ENCODE measurements around the gene ALDH1A3. TPM values are rescaled to one million over a fixed set of nuclear protein-coding genes. Genes with fewer than 3 reads are reported as not detected.

Gene ALDH1A3
- polyA plus RNA-seq, 1 of the 3 experiments (the other 2 are of a cell fraction): 4.4 TPM

DNA sequence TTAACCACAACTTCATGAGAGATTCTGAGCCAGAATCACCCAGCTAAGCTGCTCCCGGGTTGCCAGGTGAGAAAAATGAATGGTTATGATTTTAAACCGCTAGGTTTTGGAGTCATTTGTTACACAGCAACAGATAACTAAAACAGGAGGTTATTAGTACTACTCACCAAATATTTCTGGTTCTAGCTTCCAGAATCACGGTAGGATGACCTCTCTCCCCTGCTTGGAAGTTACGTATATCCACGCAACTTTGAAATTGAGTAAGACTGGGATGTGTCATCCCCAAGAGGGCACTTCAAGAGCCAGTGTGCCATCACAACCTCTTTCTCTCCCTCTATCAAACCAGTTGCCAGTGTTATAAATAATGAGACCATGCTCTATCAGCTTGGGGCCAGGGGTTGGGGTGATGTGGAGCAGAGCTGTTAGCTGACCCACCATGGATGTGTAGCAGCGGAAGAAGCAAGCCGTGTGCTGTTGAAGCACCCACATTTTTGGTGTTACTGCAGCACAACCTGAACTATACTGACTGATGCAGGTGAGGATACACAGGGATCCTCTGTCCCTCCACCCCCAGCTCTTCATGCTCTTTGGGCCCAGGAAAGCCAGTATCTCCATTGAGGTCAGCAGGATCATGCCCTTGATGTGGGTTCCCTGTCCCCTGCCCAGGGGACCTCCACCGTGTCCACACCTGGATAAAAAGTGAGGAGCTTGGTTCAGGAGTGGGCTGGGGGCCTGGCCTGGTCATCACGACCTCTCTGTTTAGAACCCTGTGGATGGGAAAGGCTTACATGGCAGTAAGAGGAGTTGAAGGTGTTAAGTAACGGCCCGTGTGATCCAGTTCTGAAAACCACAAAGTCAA, 19.4 kb upstream of the ALDH1A3 start:
- peaks cover 0 to 10% of the 10 kb centered on the region in 2 experiments; a peak in 2 of 4 replicates for H3K4me1 ChIP-seq (ENCODE audit: control insufficient read depth in 1 of 2, insufficient read depth in 2 of 2, low read depth in 1 of 2, low read length in 1 of 2)
- no peaks in the 10 kb centered on the region for H3K9me2 ChIP-seq
- H3K9ac ChIP-seq: no peak overlapping the region
- no peaks in the 10 kb centered on the region for H3F3A ChIP-seq (replicated peaks; ENCODE audit: insufficient read depth)
- H3K4me3 ChIP-seq (ENCODE audit: low read depth in 2 of 2, low read length in 1 of 2): no peak overlapping the region
- H3K36me3 ChIP-seq (replicated peaks in 1 of 2; ENCODE audit: control insufficient read depth in 1 of 2, insufficient read depth in 2 of 2, low read length in 1 of 2): no peaks in the 10 kb centered on the region
- DNase-seq: no peak
- CTCF ChIA-PET: interaction anchor here (3.8 to 5.1 kb wide), 2 partner anchors 12 to 188 kb away, joined by 16 to 31 read pairs; no protein-coding TSS in a partner anchor
- H2AFZ ChIP-seq (ENCODE audit: low read depth): no peak overlapping the region
- TF ChIP-seq SMC3 (IDR thresholded peaks at IDR 0.05; ENCODE audit: low read depth, low read length): no peak
- no peak for TF ChIP-seq GABPA (IDR thresholded peaks at IDR 0.05; ENCODE audit: low read depth)
- TF ChIP-seq POLR2AphosphoS5 (IDR thresholded peaks at IDR 0.05; ENCODE audit: low read depth, low read length): no peak
- TF ChIP-seq, protein P1, sequence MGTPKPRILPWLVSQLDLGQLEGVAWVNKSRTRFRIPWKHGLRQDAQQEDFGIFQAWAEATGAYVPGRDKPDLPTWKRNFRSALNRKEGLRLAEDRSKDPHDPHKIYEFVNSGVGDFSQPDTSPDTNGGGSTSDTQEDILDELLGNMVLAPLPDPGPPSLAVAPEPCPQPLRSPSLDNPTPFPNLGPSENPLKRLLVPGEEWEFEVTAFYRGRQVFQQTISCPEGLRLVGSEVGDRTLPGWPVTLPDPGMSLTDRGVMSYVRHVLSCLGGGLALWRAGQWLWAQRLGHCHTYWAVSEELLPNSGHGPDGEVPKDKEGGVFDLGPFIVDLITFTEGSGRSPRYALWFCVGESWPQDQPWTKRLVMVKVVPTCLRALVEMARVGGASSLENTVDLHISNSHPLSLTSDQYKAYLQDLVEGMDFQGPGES (IDR thresholded peaks at IDR 0.05; ENCODE audit: low read depth, low read length): no peak
- no peak for TF ChIP-seq TCF12 (IDR thresholded peaks at IDR 0.05)
- TF ChIP-seq FOSL2 (IDR thresholded peaks at IDR 0.05; ENCODE audit: borderline replicate concordance, low read depth): no peak
- TF ChIP-seq NRF1 (IDR thresholded peaks at IDR 0.05; ENCODE audit: low read depth, low read length): no peak
- no peak for TF ChIP-seq GATA2 (CRISPR knock-in tag; IDR thresholded peaks at IDR 0.05)
- TF ChIP-seq, protein P2, sequence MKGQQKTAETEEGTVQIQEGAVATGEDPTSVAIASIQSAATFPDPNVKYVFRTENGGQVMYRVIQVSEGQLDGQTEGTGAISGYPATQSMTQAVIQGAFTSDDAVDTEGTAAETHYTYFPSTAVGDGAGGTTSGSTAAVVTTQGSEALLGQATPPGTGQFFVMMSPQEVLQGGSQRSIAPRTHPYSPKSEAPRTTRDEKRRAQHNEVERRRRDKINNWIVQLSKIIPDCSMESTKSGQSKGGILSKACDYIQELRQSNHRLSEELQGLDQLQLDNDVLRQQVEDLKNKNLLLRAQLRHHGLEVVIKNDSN (IDR thresholded peaks at IDR 0.05; ENCODE audit: borderline replicate concordance, low read depth): no peak
- TF ChIP-seq, protein P3, sequence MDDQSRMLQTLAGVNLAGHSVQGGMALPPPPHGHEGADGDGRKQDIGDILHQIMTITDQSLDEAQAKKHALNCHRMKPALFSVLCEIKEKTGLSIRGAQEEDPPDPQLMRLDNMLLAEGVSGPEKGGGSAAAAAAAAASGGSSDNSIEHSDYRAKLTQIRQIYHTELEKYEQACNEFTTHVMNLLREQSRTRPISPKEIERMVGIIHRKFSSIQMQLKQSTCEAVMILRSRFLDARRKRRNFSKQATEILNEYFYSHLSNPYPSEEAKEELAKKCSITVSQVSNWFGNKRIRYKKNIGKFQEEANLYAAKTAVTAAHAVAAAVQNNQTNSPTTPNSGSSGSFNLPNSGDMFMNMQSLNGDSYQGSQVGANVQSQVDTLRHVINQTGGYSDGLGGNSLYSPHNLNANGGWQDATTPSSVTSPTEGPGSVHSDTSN (IDR thresholded peaks at IDR 0.05): no peak
- no peak for TF ChIP-seq TAF1 (IDR thresholded peaks at IDR 0.05; ENCODE audit: borderline replicate concordance, low read depth, low read length)
- no peak for TF ChIP-seq YY1 (IDR thresholded peaks at IDR 0.05; ENCODE audit: low read depth)
- no peak for TF ChIP-seq ELF1 (IDR thresholded peaks at IDR 0.05)
- TF ChIP-seq JUND (IDR thresholded peaks at IDR 0.05): no peak
- TF ChIP-seq FOXJ3 (CRISPR knock-in tag; IDR thresholded peaks at IDR 0.05): no peak
- TF ChIP-seq, protein P4, sequence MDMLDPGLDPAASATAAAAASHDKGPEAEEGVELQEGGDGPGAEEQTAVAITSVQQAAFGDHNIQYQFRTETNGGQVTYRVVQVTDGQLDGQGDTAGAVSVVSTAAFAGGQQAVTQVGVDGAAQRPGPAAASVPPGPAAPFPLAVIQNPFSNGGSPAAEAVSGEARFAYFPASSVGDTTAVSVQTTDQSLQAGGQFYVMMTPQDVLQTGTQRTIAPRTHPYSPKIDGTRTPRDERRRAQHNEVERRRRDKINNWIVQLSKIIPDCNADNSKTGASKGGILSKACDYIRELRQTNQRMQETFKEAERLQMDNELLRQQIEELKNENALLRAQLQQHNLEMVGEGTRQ (IDR thresholded peaks at IDR 0.05; ENCODE audit: borderline replicate concordance, low read depth, low read length): no peak
- no peaks in the 10 kb centered on the region for H3K79me2 ChIP-seq (ENCODE audit: insufficient read depth)
- no peaks in the 10 kb centered on the region for H3K9me3 ChIP-seq
- POLR2A ChIA-PET: no interaction called here
- 68% methylated on average over 10 of the region's 11 CpGs for WGBS (ENCODE audit: low lambda C conversion rate)
- H4K20me1 ChIP-seq (ENCODE audit: insufficient read depth): no peaks in the 10 kb centered on the region
- H3K4me2 ChIP-seq: no peak overlapping the region
- no peak overlapping the region for H3K27ac ChIP-seq (ENCODE audit: low read depth in 2 of 2, low read length in 1 of 2)
- H3K27me3 ChIP-seq (ENCODE audit: insufficient read depth): no peaks in the 10 kb centered on the region
